ENCODE data around the gene MTHFD2L.

- TF ChIP-seq CTCF (IDR thresholded peaks at IDR 0.05; ENCODE audit: extremely low read depth in 1 of 2, insufficient read depth in 1 of 2, low read depth in 1 of 2, low read length in 2 of 2) (no peak), EZH2 (IDR thresholded peaks at IDR 0.05; ENCODE audit: borderline replicate concordance, low read depth, low read length, severe bottlenecking) (no peak), GATA2 (IDR thresholded peaks at IDR 0.05; ENCODE audit: insufficient read depth, insufficient read length, low read depth, low read length) (no peak), POLR2AphosphoS5 (IDR thresholded peaks at IDR 0.05; ENCODE audit: insufficient read depth, low read depth, low read length) (no peak), JUN (IDR thresholded peaks at IDR 0.05; ENCODE audit: borderline replicate concordance, insufficient read depth, insufficient read length, low read depth) (no peak)
Measured at GRCh38 chr4:74325886-74326285, 168.0 kb downstream of the MTHFD2L start.
